Measurements from ENCODE around the gene FAM3A.

The FAM3A gene

DNA sequence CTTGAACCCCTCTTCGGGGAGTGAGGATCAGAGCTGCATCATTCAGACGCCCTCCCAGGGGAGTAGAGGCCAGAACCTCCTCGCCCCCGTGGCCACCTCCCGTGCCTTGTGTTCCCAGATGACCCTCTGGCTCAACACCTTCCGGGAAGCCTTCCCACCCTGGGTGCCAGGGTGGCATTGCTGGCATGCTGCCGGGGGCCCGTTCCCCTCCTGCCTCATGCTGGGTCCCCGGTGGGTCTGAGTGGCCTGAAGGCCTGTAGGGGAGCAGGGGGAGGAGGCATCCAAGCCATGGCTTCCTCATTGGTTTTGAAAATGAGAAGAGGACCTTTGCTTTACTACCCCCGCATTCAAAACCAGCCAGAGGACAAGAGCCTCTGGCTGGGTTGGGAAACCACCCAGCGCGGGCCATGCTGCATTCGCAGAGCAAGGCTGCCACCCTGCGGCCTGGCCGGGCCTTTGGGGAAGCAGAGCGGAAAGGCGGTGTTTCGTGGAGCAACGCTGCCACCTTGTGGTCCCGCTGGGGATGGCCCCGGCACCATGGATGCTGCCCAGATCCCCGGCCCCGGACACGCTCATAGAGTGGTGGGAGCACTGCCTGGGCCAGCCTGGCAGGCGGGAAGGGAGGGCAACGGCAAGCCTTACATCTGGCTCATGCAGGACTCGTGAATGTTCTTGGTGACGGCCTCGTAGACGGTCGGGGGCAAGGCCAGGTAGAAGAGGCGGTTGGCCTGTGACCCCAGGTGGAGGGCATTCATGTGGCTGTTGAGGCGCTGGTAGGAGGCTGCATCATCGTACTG is 18.7 kb upstream of the FAM3A start:
- peak; percentile 78 to 82 for DNase-seq (ENCODE audit: low read depth in 2 of 2)

DNA sequence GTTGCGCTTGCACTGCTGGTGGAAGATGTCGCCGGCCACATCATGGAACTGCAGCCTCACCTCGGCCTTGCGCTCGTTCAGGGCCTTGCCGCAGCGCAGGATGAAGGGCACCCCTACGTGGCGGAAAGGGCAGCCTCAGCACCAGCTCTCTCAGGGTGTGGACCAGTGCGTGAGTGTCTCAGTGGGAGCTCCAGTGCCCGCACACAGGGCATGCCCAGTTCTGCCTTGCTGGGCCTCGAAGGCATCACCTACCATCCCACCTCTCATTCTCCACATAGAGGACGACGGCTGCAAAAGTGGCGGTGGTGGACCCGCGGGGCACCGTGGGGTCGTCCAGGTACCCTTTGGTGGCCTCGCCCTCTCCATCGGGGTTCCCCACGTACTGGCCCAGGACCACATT is 16.7 kb upstream of the FAM3A start:
- DNase-seq (ENCODE audit: low read depth in 2 of 2) = no peak

DNA sequence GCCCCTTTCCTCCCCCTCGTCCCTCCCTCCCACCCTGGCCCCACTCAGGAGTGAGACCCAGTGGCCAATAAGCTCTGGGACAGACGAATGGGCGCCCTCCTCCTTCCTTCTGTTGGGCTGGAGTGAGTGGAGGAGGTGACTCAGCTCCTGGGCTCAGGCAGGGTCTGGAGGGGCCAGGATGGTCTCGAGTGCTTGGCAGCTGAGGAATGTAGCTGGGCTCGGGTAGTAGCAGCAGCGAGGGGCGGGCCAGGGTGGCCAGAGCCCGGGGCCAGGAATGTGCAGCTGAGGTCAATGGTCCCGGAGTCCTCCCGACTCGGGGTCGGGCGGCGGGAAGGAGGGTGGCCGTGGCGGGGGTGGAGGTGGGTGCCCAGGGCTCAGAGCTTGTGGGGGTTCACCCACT is 15.6 kb upstream of the FAM3A start:
- DNase-seq (ENCODE audit: low read depth in 2 of 2) = no peak

- no peak for DNase-seq (ENCODE audit: low read depth in 2 of 2)
Measured at GRCh38 chrX:154530286-154530685, 14.3 kb upstream of the FAM3A start.

DNA sequence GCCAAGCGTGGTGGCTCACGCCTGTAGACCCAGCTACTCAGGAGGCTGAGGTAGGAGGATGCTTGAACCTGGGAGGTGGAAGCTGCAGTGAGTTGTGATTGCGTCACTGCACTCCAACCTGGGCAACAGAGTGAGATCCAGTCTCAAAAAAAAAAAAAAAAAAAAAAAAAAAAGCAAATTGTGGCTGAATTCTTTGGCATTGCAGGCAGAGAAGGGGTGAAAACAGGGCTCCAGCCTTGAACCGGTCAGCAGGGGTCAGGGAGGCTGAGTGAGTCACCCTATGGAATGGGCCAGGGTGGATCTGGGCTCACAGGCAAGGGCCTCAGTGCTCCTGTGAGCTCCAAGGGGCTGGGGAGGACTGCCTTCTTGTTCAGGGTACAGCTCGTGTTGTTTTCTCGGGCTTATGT is 13.2 kb upstream of the FAM3A start:
- DNase-seq (ENCODE audit: low read depth in 2 of 2) = no peak

GRCh38 chrX:154526901-154527675 is 11.1 kb upstream of the FAM3A start:
- no peak for DNase-seq (ENCODE audit: low read depth in 2 of 2)

DNA sequence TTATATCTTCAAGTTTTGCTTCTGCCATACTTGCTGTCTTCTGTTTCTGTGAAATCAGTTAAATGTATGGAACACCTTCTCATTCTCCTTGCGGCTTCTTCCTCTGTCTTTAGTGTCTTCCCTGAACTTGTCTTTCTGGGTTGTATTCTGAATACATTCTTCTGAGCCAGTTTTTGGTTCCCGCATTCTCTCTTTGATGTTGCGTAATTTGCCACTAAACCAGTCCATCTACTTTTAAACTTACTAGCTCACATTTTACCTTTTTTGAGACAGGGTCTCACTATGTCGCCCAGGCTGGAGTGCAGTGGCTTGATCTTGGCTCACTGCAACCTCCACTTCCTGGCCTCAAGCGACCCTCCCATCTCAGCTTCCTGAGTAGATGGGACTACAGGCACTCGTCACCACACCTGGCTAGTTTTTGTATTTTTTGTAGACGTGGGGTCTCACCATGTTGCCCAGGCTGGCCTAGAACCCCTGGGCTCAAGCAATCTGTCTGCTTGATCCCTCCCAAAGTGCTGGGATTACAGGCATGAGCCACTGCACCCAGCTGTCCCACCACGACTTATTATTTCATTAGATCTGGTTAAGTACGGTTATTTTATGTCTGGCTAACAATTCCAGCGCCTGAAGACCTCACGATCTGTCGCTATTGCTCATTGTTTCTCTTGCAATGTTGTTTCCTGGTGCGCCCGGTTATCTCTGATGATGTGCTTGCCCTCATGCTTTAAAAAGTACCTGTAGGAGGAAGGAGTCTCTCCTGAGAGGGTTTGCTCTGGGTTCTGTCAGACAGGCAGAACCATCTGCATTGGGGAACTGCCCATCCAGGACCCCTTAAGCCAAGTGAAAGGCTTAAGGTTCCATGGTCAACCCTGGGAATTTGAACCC is 9.8 kb upstream of the FAM3A start:
- DNase-seq (ENCODE audit: low read depth in 2 of 2) = no peak

DNA sequence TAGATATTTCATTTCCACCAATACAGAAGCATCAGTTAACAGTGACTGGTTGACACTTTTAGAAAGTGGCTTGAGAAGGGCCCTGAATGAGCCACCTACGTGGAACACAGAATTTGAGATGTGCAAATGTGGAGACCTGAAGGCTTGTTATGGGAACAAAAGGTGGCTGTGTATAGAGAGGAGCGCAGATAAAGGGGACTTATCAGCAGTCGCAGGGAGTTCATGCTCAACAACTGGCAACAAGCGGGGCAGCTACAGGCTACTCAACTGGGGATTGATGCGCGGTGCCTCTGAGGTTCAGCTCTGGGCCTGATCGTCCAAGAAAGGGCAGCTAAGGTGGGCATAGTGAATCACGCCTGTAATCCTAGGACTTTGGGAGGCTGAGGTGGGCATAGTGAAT is 3.4 kb upstream of the FAM3A start:
- no peak for DNase-seq (ENCODE audit: low read depth in 2 of 2)

DNA sequence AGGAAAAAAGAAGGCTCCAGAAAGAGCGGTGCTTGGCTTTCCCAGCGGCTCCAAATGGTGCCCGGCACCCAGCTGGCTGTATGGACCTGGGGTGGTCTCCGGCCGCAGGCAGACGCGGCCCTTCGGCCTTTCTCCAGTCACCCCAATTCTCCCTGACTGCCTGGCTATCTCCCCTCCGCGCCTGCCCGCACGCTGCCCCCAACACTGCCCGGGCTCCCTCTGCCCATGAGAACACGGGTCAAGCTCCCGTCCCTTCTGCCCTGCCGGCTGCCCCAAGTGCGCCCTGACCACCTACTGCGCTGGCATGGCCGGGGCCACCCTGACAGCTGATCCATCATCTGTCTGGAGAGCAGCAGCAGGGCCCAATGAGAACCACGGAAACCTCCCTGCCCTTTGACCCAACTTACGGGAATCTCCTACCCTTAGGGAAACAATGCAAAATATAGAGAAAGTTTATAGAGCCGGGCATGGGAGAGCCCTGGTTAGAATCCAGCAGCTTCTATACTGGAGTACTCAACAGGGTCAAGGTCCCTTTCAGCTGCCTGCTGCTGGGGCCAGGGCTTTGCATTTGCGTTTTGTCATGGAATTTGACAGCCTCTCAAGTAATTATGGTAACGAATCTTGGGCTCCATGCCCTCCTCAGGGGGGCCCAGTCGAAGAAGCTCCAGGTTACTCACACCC is 1.2 kb upstream of the FAM3A start:
- no peak for DNase-seq (ENCODE audit: low read depth in 2 of 2)

GRCh38 chrX:154516656-154517100 is 646 bp upstream of the FAM3A start:
- no peak for DNase-seq (ENCODE audit: low read depth in 2 of 2)

GRCh38 chrX:154515090-154515965 is 704 bp downstream of the FAM3A start:
- DNase-seq (ENCODE audit: low read depth in 2 of 2) = no peak

- no peak for DNase-seq (ENCODE audit: low read depth in 2 of 2)
Measured at GRCh38 chrX:154513716-154514115, 2.3 kb downstream of the FAM3A start.

DNA sequence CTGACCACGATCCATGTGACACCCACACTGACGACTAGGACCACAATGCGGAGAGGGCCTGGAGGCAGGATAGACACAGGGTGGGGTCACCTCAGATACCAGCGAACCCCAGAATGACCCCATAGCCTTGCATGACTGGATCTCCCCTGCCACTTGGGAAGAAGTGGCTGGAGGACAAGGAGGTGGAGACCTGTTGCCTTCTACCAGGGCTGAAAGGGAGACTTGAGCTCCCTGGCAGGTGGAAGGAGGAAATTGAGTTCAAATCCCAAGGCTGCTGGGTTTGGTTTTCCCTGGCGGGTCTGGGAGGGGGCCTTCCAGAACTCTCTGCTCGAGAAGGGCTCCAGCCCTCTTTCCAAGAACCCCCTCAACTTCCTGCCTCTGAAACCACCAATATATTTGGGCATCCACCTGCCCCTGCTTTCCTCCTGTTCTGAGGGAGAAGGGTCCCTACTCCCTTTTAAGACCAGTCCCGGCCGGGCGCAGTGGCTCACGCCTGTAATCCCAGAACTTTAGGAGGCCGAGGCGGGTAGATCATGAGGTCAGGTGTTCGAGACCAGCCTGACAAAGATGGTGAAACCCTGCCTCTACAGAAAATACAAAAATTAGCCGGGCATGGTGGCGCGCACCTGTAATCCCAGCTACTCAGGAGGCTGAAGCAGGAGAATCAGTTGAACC is 3.0 kb downstream of the FAM3A start:
- no peak for DNase-seq (ENCODE audit: low read depth in 2 of 2)

- no peak for DNase-seq (ENCODE audit: low read depth in 2 of 2)
Measured at GRCh38 chrX:154511761-154512160, 4.3 kb downstream of the FAM3A start.

DNA sequence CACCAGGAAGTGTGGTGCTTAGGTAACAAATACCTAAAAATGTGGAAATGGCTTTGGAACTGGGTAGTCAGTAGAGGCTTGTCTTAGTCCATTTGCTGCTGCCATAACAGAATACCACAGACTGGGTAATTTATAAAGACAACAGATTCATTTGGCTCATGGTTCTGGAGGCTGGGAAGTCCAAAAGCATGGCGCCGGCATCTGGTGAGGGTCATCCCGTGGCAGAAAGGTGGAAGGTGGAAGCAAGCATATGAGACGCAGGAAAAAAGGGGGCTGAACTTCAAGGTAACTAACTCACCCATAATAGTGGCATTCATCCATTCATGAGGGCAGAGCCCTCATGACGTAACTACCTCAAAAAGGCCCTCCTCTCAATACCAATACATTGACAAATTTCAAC is 6.6 kb downstream of the FAM3A start:
- no peak for DNase-seq (ENCODE audit: low read depth in 2 of 2)

DNA sequence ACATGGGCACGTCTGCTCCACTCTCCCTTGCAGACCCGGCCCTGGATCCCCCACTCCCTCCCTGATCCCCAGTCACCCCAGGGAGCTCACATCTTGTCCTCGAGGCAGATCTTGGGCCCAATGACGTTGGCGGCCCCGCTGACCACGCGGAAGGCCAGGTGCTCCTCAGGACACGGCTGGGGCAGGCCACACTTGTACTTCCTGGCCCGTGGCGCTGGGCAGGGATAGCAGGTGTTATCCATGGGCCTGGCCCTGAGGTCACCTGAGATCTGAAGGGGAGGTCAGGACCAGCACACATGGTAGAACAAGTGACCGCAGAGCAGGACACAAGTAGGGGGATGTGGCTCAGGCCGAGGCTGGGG is 7.7 kb downstream of the FAM3A start:
- no peak for DNase-seq (ENCODE audit: low read depth in 2 of 2)

DNA sequence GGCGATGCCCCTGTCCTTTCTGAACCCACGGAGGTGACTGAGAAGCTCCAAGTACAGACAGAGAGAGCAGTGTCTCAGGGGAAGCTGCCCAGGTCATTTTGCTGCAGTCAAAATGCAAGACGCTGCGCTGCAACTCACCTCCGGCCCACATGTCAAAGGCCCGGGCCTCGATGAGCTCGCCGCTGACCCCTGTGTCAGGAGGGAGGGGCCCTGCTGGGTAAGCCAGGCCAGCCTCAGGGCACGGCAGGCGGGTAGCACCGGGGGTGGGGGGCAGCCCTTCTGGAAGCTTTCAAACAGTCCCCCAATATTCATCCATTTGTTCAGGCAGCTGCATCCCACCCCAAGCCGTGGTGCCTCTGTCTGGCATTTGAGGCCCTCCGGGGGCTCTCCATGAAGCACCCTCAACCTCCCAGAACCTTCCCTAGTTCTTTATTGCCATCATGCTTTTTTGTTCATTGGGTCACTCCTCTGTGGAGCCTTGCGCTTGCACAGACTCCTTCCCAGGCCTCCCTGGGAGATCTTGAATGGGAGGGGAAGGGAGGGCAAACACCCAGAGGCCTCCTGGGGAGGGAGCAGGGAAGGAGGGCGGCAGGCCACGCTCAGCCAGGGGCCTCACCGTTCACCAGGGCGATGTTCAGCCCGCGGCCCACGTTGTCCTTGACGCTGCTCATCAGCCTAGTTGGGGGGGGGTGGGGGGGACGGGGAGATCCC is 8.2 kb downstream of the FAM3A start:
- no peak for DNase-seq (ENCODE audit: low read depth in 2 of 2)

DNA sequence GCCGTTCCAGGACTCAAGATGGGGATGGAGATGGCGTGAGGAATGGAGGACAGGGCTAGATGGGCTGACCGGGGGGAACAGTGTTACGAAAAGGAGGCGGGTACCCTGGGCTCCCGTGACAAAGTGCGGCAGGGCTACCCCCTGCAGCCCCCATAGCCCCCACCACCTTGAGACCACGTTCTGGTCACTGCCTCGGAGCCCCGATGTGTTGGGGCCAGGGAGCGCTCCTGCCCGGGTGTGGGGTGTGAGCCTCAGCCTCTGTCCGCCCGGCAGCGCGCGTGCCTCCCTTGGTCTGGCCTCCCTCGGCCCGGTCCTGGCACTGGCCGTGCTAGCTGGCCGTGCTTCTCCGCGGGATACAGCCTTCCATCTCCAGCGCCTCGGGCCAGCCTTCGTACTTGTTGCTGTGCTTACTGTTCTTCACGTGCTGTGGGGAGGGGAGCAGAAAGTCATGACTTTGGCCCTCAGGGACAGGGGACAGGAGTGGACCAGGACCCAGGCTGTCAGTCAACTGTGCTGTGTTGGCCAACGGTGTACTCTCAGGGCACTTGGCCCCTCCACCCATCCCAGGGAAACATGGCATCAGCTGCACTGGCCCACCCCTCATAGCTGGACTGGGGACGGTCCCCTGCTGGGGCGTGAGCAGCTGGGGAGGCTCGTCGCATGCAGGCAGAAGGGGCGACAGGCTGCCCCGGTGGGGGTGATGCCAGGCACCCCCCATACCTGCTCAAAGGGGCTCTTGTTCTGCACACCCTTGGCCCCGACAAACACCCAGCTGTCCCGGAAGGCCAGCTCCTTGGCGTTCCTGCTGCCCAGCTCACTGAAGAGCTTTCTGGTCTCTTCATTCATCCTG is 9.3 kb downstream of the FAM3A start:
- DNase-seq (ENCODE audit: low read depth in 2 of 2) = no peak

DNA sequence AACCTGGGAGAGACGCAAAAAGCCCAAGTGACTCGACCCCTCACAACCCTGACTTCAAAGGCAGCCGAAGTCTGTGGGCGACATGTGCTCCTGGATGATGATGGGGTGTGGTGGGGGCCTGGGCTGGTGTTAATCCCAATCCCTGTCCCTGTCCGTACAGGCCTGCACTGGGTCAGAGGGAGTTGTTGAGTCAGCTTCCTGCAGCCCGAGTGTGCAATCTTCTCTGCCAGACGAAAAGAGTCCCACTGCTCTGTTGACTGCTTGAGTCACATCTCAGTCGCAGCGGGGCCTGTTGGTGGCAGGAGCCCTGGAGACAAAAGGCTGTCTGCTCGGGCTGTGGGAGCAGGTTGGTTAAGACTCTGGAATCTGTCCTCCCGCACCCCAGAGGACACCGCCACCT is 10.3 kb downstream of the FAM3A start:
- no peak for DNase-seq (ENCODE audit: low read depth in 2 of 2)

All from stimulated activated CD8-positive, alpha-beta memory T cell treated with anti-CD3 and anti-CD28 coated beads, Interleukin-2, amount 100 ng/mL, for 1 hour (primary cell).